Measurements from ENCODE around the gene MAPK10. TPM values are rescaled to one million over a fixed set of nuclear protein-coding genes. Genes with fewer than 3 reads are reported as not detected.

Gene MAPK10
- 5.9 and 19.8 TPM in 2 replicates for total RNA-seq (2014; rRNA removed; shearing (Covaris generic); ENCODE audit: low replicate concordance)

DNA sequence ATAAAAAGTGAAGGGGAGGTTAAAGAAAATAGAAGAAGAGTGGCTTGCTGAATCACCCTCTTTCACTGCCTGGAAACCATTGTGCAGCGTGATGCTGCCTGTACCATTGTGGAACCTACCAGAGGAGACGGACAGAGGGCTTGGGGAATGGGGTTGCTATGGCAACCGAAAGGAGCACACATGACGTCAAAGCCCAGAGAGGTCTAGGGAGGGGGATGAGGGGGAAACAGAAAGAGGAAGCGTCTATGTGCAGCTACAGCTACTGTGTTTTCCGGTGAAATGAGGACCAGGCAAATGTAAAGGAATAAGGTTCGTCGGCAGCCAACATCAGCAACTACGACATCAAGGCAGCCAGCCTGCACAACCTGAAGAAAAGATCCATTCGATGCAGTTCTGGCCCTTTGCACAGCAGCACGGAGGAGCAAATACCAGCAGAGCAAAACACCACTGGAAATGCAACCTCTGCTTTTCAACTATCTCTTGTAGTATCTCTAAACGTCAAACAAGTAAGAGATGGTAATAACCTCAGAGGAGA is at the start of gene MAPK10:
MAPK10 (minus strand) TSS at position 110 of the 535 bp plus-strand sequence.
- in situ Hi-C loops (cut with HindIII; ENCODE audit: low pct_unique_long_range_greater_than_20kb, low sequenced_read_pairs), result no loop called here
- no peak for DNase-seq (ENCODE audit: low read depth)

DNA sequence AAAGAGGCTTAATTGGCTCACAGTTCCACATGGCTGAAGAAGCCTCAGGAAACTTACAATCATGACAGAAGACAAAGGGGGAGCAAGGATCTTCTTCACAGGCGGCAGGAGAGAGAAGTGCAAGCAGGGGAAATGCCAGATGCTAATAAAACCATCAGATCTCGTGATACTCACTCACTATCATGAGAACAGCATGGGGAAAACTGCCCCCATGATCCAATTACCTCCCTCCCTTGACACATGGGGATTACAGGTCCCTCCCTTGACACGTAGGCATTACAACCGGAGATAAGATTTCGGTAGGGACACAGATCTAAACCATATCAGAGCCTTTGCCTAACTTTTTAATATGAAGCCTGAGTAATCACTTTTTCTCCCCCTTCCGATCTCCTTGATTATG is 43.7 kb upstream of the MAPK10 start:
- in situ Hi-C loops (cut with HindIII; ENCODE audit: low pct_unique_long_range_greater_than_20kb, low sequenced_read_pairs), result no loop called here
- no peak for DNase-seq (ENCODE audit: low read depth)

GRCh38 chr4:86401826-86402225 is 42.0 kb upstream of the MAPK10 start:
- no peak for DNase-seq (ENCODE audit: low read depth)
- in situ Hi-C loops (cut with HindIII; ENCODE audit: low pct_unique_long_range_greater_than_20kb, low sequenced_read_pairs), result no loop called here

DNA sequence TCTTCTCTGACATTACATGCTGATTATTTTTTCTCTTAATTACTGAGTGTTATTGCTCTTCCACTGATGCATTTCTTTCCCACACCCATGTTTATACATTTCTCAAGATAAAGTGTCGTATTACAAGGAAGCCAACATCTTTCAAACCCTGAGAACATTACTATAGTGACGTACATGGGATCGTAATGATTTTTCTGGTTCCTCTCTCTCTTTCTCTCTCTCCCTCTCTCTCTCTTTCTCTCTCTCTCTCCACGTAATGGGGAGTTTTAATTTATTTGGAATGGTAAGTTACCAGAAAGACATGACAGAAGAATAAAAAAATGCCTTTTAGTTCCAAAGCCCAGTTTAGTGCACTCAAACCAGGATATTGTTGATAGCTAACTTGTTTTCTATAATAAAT is 40.4 kb upstream of the MAPK10 start:
- no peak for DNase-seq (ENCODE audit: low read depth)
- in situ Hi-C loops (cut with HindIII; ENCODE audit: low pct_unique_long_range_greater_than_20kb, low sequenced_read_pairs), result no loop called here

DNA sequence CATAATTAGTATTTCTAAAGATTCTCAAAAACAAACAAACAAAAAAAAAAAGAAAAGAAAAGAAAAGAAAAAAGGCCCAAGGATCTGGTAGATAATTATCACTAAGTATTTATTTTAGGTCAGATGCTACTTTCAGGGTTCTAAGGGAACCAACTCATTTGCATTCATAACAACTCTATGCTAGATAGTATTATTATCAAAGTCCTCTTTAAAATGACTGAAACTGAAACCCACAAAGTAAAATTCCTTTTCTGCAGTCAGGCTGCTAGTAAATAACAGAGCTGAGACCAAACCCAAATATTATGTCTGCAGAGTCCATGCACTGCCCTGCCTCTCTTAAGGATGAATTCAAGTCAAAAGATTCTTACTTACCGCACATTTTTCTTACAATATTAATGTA is 38.3 kb upstream of the MAPK10 start:
- in situ Hi-C loops (cut with HindIII; ENCODE audit: low pct_unique_long_range_greater_than_20kb, low sequenced_read_pairs), result no loop called here
- DNase-seq (ENCODE audit: low read depth), result no peak

DNA sequence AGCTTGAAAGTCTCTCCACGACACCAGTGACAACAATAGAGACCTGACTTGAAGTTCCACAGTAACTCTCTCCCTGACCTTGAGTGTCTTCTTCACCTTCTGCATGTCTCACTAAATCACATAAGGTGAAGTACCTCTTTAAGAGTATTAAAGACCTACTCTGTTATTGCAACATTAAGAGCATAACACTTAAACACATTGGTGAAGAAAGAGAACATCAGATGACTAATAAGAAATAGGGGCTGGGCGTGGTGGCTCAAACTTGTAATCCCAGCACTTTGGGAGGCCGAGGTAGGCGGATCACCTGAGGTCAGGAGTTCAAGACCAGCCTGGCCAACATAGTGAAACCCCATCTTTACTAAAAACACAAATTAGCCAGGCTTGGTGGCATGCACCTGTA is 33.9 kb upstream of the MAPK10 start:
- no peak for DNase-seq (ENCODE audit: low read depth)
- in situ Hi-C loops (cut with HindIII; ENCODE audit: low pct_unique_long_range_greater_than_20kb, low sequenced_read_pairs), result no loop called here

GRCh38 chr4:86389664-86390063 is 29.8 kb upstream of the MAPK10 start:
- DNase-seq (ENCODE audit: low read depth), result no peak
- in situ Hi-C loops (cut with HindIII; ENCODE audit: low pct_unique_long_range_greater_than_20kb, low sequenced_read_pairs), result no loop called here

GRCh38 chr4:86388252-86388651 is 28.4 kb upstream of the MAPK10 start:
- DNase-seq (ENCODE audit: low read depth), result no peak
- in situ Hi-C loops (cut with HindIII; ENCODE audit: low pct_unique_long_range_greater_than_20kb, low sequenced_read_pairs), result no loop called here

GRCh38 chr4:86386817-86387415 is 27.1 kb upstream of the MAPK10 start:
- in situ Hi-C loops (cut with HindIII; ENCODE audit: low pct_unique_long_range_greater_than_20kb, low sequenced_read_pairs), result no loop called here
- DNase-seq (ENCODE audit: low read depth), result no peak

GRCh38 chr4:86386201-86386600 is 26.3 kb upstream of the MAPK10 start:
- DNase-seq (ENCODE audit: low read depth), result no peak
- in situ Hi-C loops (cut with HindIII; ENCODE audit: low pct_unique_long_range_greater_than_20kb, low sequenced_read_pairs), result no loop called here

GRCh38 chr4:86381431-86381830 is 21.6 kb upstream of the MAPK10 start:
- in situ Hi-C loops (cut with HindIII; ENCODE audit: low pct_unique_long_range_greater_than_20kb, low sequenced_read_pairs), result no loop called here
- DNase-seq (ENCODE audit: low read depth), result no peak

- in situ Hi-C loops (cut with HindIII; ENCODE audit: low pct_unique_long_range_greater_than_20kb, low sequenced_read_pairs), result no loop called here
- DNase-seq (ENCODE audit: low read depth), result no peak
Observed at GRCh38 chr4:86380181-86380724, 20.4 kb upstream of the MAPK10 start.

- in situ Hi-C loops (cut with HindIII; ENCODE audit: low pct_unique_long_range_greater_than_20kb, low sequenced_read_pairs), result no loop called here
- no peak for DNase-seq (ENCODE audit: low read depth)
Observed at GRCh38 chr4:86376850-86377249, 17.0 kb upstream of the MAPK10 start.

- in situ Hi-C loops (cut with HindIII; ENCODE audit: low pct_unique_long_range_greater_than_20kb, low sequenced_read_pairs), result no loop called here
- DNase-seq (ENCODE audit: low read depth), result no peak
Observed at GRCh38 chr4:86368433-86368832, 8.6 kb upstream of the MAPK10 start.

- no peak for DNase-seq (ENCODE audit: low read depth)
- in situ Hi-C loops (cut with HindIII; ENCODE audit: low pct_unique_long_range_greater_than_20kb, low sequenced_read_pairs), result no loop called here
Observed at GRCh38 chr4:86367577-86367976, 7.7 kb upstream of the MAPK10 start.

GRCh38 chr4:86366920-86367319 is 7.1 kb upstream of the MAPK10 start:
- in situ Hi-C loops (cut with HindIII; ENCODE audit: low pct_unique_long_range_greater_than_20kb, low sequenced_read_pairs), result no loop called here
- DNase-seq (ENCODE audit: low read depth), result no peak

GRCh38 chr4:86362510-86362909 is 2.7 kb upstream of the MAPK10 start:
- no peak for DNase-seq (ENCODE audit: low read depth)
- in situ Hi-C loops (cut with HindIII; ENCODE audit: low pct_unique_long_range_greater_than_20kb, low sequenced_read_pairs), result no loop called here

- DNase-seq (ENCODE audit: low read depth), result no peak
- in situ Hi-C loops (cut with HindIII; ENCODE audit: low pct_unique_long_range_greater_than_20kb, low sequenced_read_pairs), result no loop called here
Observed at GRCh38 chr4:86358257-86358656, 1.6 kb downstream of the MAPK10 start.

- in situ Hi-C loops (cut with HindIII; ENCODE audit: low pct_unique_long_range_greater_than_20kb, low sequenced_read_pairs), result no loop called here
Observed at GRCh38 chr4:86357608-86358007, 2.2 kb downstream of the MAPK10 start.

More at GRCh38 chr4:86357608-86358007, 2.2 kb downstream of the MAPK10 start:
- DNase-seq (ENCODE audit: low read depth), result no peak
